ENCODE data around the gene RSRC2. TPM values are rescaled to one million over a fixed set of nuclear protein-coding genes. Genes with fewer than 3 reads are reported as not detected.

The RSRC2 gene
- total RNA-seq, 3 donors from 2014 or later, result 57.3 to 72.5 (median 60.4) TPM

DNA sequence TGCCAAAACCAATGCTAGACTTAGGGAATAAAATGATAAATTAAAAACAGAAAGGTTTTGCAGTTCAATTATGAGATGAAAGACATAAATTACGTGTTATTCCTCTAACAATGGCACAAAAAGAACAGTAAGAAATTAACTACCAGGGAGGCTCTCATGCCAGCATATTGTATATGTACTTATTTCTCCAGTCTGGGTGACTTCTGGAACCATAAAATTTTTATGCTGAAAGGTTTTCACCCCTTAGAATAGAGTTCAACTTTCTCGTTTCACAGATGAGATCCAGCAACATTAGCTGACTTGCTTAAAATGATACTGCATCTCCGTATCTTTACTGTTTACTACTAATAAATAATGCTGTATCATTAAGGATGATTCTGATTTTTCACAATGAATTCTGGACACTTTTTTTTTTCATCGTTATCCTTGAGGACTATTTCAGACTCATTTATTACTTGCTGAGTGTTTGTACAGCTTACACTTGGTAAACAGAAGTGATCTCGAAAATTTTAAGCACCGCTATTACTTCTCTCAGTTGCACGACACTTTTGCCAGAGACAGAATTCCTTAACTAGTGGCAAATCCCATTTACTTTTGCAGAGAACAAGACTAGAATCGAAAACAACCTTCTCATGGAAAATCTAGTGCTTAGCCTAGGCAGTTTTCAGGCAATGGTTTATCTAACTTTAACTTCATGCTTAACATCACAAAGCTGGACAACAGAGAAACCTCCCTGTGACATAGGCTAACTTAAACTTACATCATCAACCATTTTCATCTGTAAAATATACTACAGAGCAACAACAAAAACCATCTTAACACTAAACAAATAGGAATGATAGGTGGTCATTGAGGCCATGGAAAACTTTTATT is 2.7 kb downstream of the RSRC2 start:
- DNase-seq, result no peak
- intact Hi-C loops (cut with DNase I, micrococcal nuclease), result no loop called here
- H3K4me1 ChIP-seq (ENCODE audit: low read depth), result peaks cover 38% of the 10 kb centered on the region
- no peak for ATAC-seq
- H3K4me3 ChIP-seq, result no peak overlapping the region
- peaks cover 4% of the 10 kb centered on the region for H3K36me3 ChIP-seq (ENCODE audit: low read depth)
- TF ChIP-seq, protein P1, sequence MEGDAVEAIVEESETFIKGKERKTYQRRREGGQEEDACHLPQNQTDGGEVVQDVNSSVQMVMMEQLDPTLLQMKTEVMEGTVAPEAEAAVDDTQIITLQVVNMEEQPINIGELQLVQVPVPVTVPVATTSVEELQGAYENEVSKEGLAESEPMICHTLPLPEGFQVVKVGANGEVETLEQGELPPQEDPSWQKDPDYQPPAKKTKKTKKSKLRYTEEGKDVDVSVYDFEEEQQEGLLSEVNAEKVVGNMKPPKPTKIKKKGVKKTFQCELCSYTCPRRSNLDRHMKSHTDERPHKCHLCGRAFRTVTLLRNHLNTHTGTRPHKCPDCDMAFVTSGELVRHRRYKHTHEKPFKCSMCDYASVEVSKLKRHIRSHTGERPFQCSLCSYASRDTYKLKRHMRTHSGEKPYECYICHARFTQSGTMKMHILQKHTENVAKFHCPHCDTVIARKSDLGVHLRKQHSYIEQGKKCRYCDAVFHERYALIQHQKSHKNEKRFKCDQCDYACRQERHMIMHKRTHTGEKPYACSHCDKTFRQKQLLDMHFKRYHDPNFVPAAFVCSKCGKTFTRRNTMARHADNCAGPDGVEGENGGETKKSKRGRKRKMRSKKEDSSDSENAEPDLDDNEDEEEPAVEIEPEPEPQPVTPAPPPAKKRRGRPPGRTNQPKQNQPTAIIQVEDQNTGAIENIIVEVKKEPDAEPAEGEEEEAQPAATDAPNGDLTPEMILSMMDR (IDR thresholded peaks at IDR 0.05), result no peak
- no peaks in the 10 kb centered on the region for H3K9me3 ChIP-seq

GRCh38 chr12:122523280-122523679 is 3.5 kb downstream of the RSRC2 start:
- H3K4me1 ChIP-seq (ENCODE audit: low read depth), result peaks cover 35% of the 10 kb centered on the region
- peaks cover 9% of the 10 kb centered on the region for H3K36me3 ChIP-seq (ENCODE audit: low read depth)
- DNase-seq, result no peak
- no peak for ATAC-seq
- no peaks in the 10 kb centered on the region for H3K9me3 ChIP-seq
- TF ChIP-seq, protein P1 (IDR thresholded peaks at IDR 0.05), result no peak
- H3K4me3 ChIP-seq, result no peak overlapping the region
- intact Hi-C loops (cut with DNase I, micrococcal nuclease), result no loop called here

GRCh38 chr12:122520676-122521075 is 6.1 kb downstream of the RSRC2 start:
- H3K4me1 ChIP-seq (ENCODE audit: low read depth), result peaks cover 26% of the 10 kb centered on the region
- intact Hi-C loops (cut with DNase I, micrococcal nuclease), result no loop called here
- peaks cover 27% of the 10 kb centered on the region for H3K36me3 ChIP-seq (ENCODE audit: low read depth)

GRCh38 chr12:122519418-122519817 is 7.3 kb downstream of the RSRC2 start:
- intact Hi-C loops (cut with DNase I, micrococcal nuclease), result no loop called here
- no peak for DNase-seq
- Histone ChIP-seq H3K4me1 (ENCODE audit: low read depth) (peaks cover 21% of the 10 kb centered on the region), H3K9me3 (no peaks in the 10 kb centered on the region), H3K36me3 (ENCODE audit: low read depth) (peaks cover 35% of the 10 kb centered on the region), H3K4me3 (no peak overlapping the region)
- ATAC-seq, result no peak
- TF ChIP-seq, protein P1 (IDR thresholded peaks at IDR 0.05), result no peak

More at GRCh38 chr12:122520676-122521075, 6.1 kb downstream of the RSRC2 start:
- DNase-seq (no peak), ATAC-seq (no peak)
- Histone ChIP-seq H3K4me3 (no peak overlapping the region), H3K9me3 (no peaks in the 10 kb centered on the region)
- TF ChIP-seq, protein P1 (IDR thresholded peaks at IDR 0.05), result no peak

DNA sequence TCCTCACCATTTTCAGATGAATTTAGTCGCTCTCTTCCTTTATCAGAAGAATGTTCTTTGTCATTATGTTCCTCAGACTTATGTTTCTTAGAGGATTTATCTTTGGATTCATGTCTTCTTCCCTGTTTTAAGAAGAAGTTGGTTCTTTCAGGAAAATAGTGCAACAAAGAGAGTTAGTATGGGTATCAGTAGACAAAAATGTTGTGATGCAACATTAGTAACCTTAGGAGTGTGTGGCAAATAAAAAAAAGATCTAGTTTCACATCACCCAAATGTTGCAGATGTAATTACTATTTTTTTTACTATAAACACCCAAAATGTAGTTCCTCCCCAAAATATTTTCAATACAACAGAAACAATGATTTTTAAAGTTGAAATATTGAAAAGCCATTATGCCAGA is 7.8 kb downstream of the RSRC2 start:
- no peak for ATAC-seq
- peaks cover 35% of the 10 kb centered on the region for H3K36me3 ChIP-seq (ENCODE audit: low read depth)

More for the DNA sequence above, 7.8 kb downstream of the RSRC2 start:
- Histone ChIP-seq H3K4me1 (ENCODE audit: low read depth) (peaks cover 15% of the 10 kb centered on the region), H3K9me3 (no peaks in the 10 kb centered on the region), H3K4me3 (no peak overlapping the region)
- no peak for DNase-seq
- TF ChIP-seq, protein P1 (IDR thresholded peaks at IDR 0.05), result no peak
- intact Hi-C loops (cut with DNase I, micrococcal nuclease), result no loop called here

Measured in mucosa of descending colon (tissue), 3 donors.